A673 (cell line): ENCODE data around the gene NTF3.

Experiments
- EZH2 ChIP-seq: fragments of 200-600 bp; sonication (generic); IDR thresholded peaks from 2 replicates; pipeline ENCODE4 v1.6.1; 2017; ENCODE audit warnings: borderline replicate concordance, low read depth, mild to moderate bottlenecking, mixed read lengths, antibody characterized with exemption, low read length; ENCODE audit not compliant: poor library complexity, severe bottlenecking
- TF ChIP-seq, protein P1 (sequence below): fragments of 300-800, 200-600 bp; sonication (generic); conservative IDR thresholded peaks from 2 replicates; pipeline ENCODE4 v1.5.1; 2017; ENCODE audit warnings: low read depth, mild to moderate bottlenecking, antibody characterized with exemption, low read length, moderate library complexity, mixed read lengths

DNA sequence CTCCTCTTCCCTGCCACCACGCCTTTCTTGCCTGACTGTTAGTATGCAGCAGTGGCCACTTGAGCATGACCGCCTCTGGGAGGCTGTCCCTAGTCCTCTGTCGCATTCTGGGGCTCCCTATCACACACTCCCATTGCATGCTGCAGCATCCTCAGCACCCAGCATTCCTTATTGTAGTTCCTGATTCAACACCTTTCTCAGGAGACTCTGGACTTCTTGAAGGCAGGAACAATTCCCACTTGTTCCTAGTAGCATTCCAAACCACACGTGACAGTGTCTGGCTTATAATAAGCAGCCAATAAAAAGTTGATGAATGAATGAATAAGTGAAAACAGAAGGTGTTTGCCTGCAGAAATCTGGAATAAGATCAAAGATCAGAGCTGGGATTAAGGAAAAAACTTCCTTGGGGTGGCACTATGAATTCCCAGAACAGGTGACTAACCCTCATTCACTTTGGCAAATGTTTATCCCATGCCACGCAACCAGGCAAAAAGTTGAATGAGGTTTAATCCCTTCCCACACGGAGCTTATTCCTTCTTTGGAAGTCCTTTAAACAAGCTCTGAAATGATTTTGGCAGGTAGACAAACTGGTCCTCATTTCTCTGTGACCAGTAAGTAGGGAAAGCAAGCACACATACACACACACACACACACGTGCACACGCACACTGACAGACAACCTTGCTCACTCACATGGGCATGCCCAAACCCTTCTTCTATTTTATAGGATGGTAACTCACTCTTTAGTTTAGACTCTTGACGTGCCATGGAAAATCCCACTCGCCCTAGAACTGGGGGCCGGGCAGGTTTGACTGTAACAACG lies 26.5 kb downstream of the NTF3 start:
- TF ChIP-seq, protein P1, sequence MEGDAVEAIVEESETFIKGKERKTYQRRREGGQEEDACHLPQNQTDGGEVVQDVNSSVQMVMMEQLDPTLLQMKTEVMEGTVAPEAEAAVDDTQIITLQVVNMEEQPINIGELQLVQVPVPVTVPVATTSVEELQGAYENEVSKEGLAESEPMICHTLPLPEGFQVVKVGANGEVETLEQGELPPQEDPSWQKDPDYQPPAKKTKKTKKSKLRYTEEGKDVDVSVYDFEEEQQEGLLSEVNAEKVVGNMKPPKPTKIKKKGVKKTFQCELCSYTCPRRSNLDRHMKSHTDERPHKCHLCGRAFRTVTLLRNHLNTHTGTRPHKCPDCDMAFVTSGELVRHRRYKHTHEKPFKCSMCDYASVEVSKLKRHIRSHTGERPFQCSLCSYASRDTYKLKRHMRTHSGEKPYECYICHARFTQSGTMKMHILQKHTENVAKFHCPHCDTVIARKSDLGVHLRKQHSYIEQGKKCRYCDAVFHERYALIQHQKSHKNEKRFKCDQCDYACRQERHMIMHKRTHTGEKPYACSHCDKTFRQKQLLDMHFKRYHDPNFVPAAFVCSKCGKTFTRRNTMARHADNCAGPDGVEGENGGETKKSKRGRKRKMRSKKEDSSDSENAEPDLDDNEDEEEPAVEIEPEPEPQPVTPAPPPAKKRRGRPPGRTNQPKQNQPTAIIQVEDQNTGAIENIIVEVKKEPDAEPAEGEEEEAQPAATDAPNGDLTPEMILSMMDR = no peak
- no peak for TF ChIP-seq EZH2
